HCT116 (cell line): Measurements from ENCODE around the gene DMD. TPM values are rescaled to one million over a fixed set of nuclear protein-coding genes. Genes with fewer than 3 reads are reported as not detected.

Source experiments
- ATAC-seq: fragments of 200-7000 bp; cut with Tn5 transposase; 2 replicates; pipeline ENCODE4 v1.9.1; 2020; ENCODE audit warnings: mild to moderate bottlenecking, moderate library complexity
- BruUV-seq: library from RNA; stranded (reverse); fragments of 400-500 nt; replicated peaks from 2 replicates; lab custom pipeline; 2021; lab: Mats Ljungman, UMichigan
- CTCF ChIA-PET: fragments of 300-600 bp; sonication (Branson Sonifier 250); formaldehyde crosslinking; loops from one replicate; lab custom pipeline; 2021; ENCODE audit warnings: antibody characterized with exemption; lab: Charles Lee
- POLR2A ChIA-PET: fragments of 300-600, 350-600 bp; sonication (Branson Sonifier 250); formaldehyde crosslinking; loops from one replicate; lab custom pipeline; 2021; ENCODE audit warnings: antibody characterized with exemption; lab: Charles Lee
- RAD21 ChIA-PET, 2 experiments: fragments of 300-600 bp; sonication (Branson Sonifier 250); formaldehyde crosslinking; loops; one replicate each; lab custom pipeline; 2023; ENCODE audit warnings: low total read pairs in 2 of 2; ENCODE audit not compliant: uncharacterized antibody in 2 of 2, unreplicated experiment in 2 of 2, low non-redundant PET in 1 of 2; lab: Charles Lee
- DNase-seq: peaks from one replicate; pipeline ENCODE4 v3.0.0-alpha.2; 2010; ENCODE audit warnings: low read depth, low spot score
- H2AFZ ChIP-seq: fragments of 200-600 bp; shearing (Covaris generic), sonication (generic); 2 replicates; pipeline ENCODE4 v1.6.1; 2017; ENCODE audit warnings: low read depth, mixed run types, mixed read lengths, antibody characterized with exemption, low read length; ENCODE audit not compliant: poor library complexity, severe bottlenecking
- H3K27ac ChIP-seq: 2 replicates; pipeline ENCODE4 v1.5.1; 2012; ENCODE audit warnings: low read depth, low read length
- H3K27me3 ChIP-seq: fragments of 200-600 bp; sonication (generic); 2 replicates; pipeline ENCODE4 v1.6.1; 2016; ENCODE audit warnings: mixed run types, low read length, mixed read lengths; ENCODE audit not compliant: insufficient read depth
- H3K36me3 ChIP-seq, 2 experiments: fragments of 200-500 bp in 1 of 2; fragments of 200-600 bp in 1 of 2; sonication (Bioruptor generic) in 1 of 2; sonication (generic) in 1 of 2; 2 replicates each; pipeline versions ENCODE4 v1.5.1 to v1.6.1; 2014 to 2016; ENCODE audit warnings: low read length in 2 of 2, inconsistent platforms in 1 of 2, mixed read lengths in 1 of 2, mixed run types in 1 of 2; ENCODE audit not compliant: insufficient read depth in 2 of 2, control insufficient read depth in 1 of 2
- H3K4me1 ChIP-seq, 2 experiments: fragments of 200-600 bp in 1 of 2; sonication (generic) in 1 of 2; 2 replicates each; pipeline versions ENCODE4 v1.5.1 to v1.6.1; 2012 to 2017; ENCODE audit warnings: low read length in 2 of 2, inconsistent platforms in 1 of 2, mild to moderate bottlenecking in 1 of 2, mixed read lengths in 1 of 2, mixed run types in 1 of 2, moderate library complexity in 1 of 2; ENCODE audit not compliant: insufficient read depth in 2 of 2, control insufficient read depth in 1 of 2
- H3K4me2 ChIP-seq: fragments of 200-600 bp; sonication (generic); 2 replicates; pipeline ENCODE4 v1.6.1; 2017; ENCODE audit warnings: mixed run types, low read length, mixed read lengths
- H3K4me3 ChIP-seq, 2 experiments: fragments of 200-600 bp in 1 of 2; sonication (generic) in 1 of 2; replicated peaks in 1 of 2; 2 replicates each; pipeline ENCODE4 v1.5.1; 2011 to 2016; ENCODE audit warnings: low read length in 2 of 2, control low read depth in 1 of 2, low read depth in 1 of 2, mild to moderate bottlenecking in 1 of 2, mixed read lengths in 1 of 2, mixed run types in 1 of 2
- H3K79me2 ChIP-seq: fragments of 200-600 bp; sonication (generic); 2 replicates; pipeline ENCODE4 v1.6.1; 2017; ENCODE audit warnings: mild to moderate bottlenecking, mixed run types, low read length, moderate library complexity, mixed read lengths; ENCODE audit not compliant: insufficient read depth
- H3K9ac ChIP-seq: fragments of 200-600 bp; sonication (generic); 2 replicates; pipeline ENCODE4 v1.6.1; 2016; ENCODE audit warnings: low read length, mixed read lengths
- H3K9me2 ChIP-seq: fragments of 200-600 bp; sonication (generic), shearing (Covaris generic); 2 replicates; pipeline ENCODE4 v1.6.1; 2017; ENCODE audit warnings: mixed run types, mild to moderate bottlenecking, moderate library complexity; ENCODE audit not compliant: insufficient read depth
- H3K9me3 ChIP-seq, 2 experiments: fragments of 200-500 bp in 1 of 2; fragments of 200-600 bp in 1 of 2; sonication (Bioruptor generic) in 1 of 2; sonication (generic) in 1 of 2; 2 replicates each; pipeline ENCODE4 v1.6.1; 2014 to 2017; ENCODE audit warnings: low read length in 2 of 2, mixed read lengths in 2 of 2, inconsistent platforms in 1 of 2, low read depth in 1 of 2, mild to moderate bottlenecking in 1 of 2, mixed run types in 1 of 2, moderate library complexity in 1 of 2; ENCODE audit not compliant: control insufficient read depth in 1 of 2, insufficient read depth in 1 of 2
- H4K20me1 ChIP-seq: fragments of 200-600 bp; sonication (generic), shearing (Covaris generic); 2 replicates; pipeline ENCODE4 v1.6.1; 2017; ENCODE audit warnings: mixed run types, mild to moderate bottlenecking, moderate library complexity; ENCODE audit not compliant: insufficient read depth
- EGR1 ChIP-seq: IDR thresholded peaks from 2 replicates; pipeline ENCODE4 v1.6.1; 2012; ENCODE audit warnings: low read depth
- EZH2 ChIP-seq: fragments of 200-600 bp; sonication (generic); IDR thresholded peaks from 2 replicates; pipeline ENCODE4 v1.6.1; 2017; ENCODE audit warnings: antibody characterized with exemption, mixed run types
- EZH2phosphoT487 ChIP-seq: fragments of 200-600 bp; IDR thresholded peaks from 2 replicates; pipeline ENCODE4 v1.6.1; 2018; ENCODE audit warnings: antibody characterized with exemption, borderline replicate concordance
- POLR2A ChIP-seq: IDR thresholded peaks from 2 replicates; pipeline ENCODE4 v1.7.0; 2011; ENCODE audit warnings: borderline replicate concordance; ENCODE audit not compliant: insufficient read depth, insufficient read length; ENCODE audit errors: extremely low read depth
- POLR2AphosphoS5 ChIP-seq: IDR thresholded peaks from 2 replicates; pipeline ENCODE4 v1.6.1; 2011; ENCODE audit warnings: mild to moderate bottlenecking, low read depth, low read length, moderate library complexity
- RAD21 ChIP-seq: IDR thresholded peaks from 2 replicates; pipeline ENCODE4 v1.6.1; 2012; ENCODE audit warnings: low read depth, mild to moderate bottlenecking
- REST ChIP-seq: IDR thresholded peaks from 2 replicates; pipeline ENCODE4 v1.6.1; 2012; ENCODE audit warnings: low read depth
- SIN3A ChIP-seq: IDR thresholded peaks from 2 replicates; pipeline ENCODE4 v1.6.1; 2012; ENCODE audit warnings: low read depth
- SP1 ChIP-seq: IDR thresholded peaks from 2 replicates; pipeline ENCODE4 v1.6.1; 2012; ENCODE audit warnings: low read depth
- ZBTB33 ChIP-seq: IDR thresholded peaks from 2 replicates; pipeline ENCODE4 v1.6.1; 2011; ENCODE audit warnings: mild to moderate bottlenecking, low read length, moderate library complexity; ENCODE audit not compliant: insufficient replicate concordance; ENCODE audit errors: extremely low read depth
- ZFX ChIP-seq: fragments of 450-650 bp; IDR thresholded peaks from 2 replicates; pipeline ENCODE4 v1.6.1; 2017
- ZNF274 ChIP-seq: fragments of 200-500 bp; sonication (Bioruptor generic); IDR thresholded peaks from 2 replicates; pipeline ENCODE4 v1.6.1; 2014; ENCODE audit warnings: mild to moderate bottlenecking, low read depth, low read length, inconsistent platforms
- intact Hi-C: fragments of 100-400 bp; cut with micrococcal nuclease; formaldehyde crosslinking; loops from 2 replicates; pipeline ENCODE4 v1.10.0; 2022
- total RNA-seq: library from RNA; stranded (reverse); gene quantifications from one replicate; pipeline ENCODE4 v1.2.1, GENCODE V29; 2021; ENCODE audit not compliant: unreplicated experiment

DMD gene
- total RNA-seq, 1 experiment from 2014 or later, result 0.05 TPM

- TF ChIP-seq EZH2phosphoT487 (no peak), REST (no peak)
Measured at GRCh38 chrX:31836479-31836878, 1374.9 kb downstream of the DMD start (continued).

GRCh38 chrX:31832263-31832662 lies 1379.1 kb downstream of the DMD start:
- no peak for DNase-seq
- Histone ChIP-seq H3K9me2 (no peaks in the 10 kb centered on the region), H3K9me3 (no peaks in the 10 kb centered on the region), H3K27me3 (no peaks in the 10 kb centered on the region), H3K4me2 (no peak overlapping the region), H3K4me1 (no peaks in the 10 kb centered on the region), H3K79me2 (no peaks in the 10 kb centered on the region), H2AFZ (no peak overlapping the region), H3K36me3 (no peaks in the 10 kb centered on the region; a peak in 1 of 4 replicates), H4K20me1 (no peaks in the 10 kb centered on the region), H3K27ac (no peak overlapping the region), H3K4me3 (no peak overlapping the region), H3K9ac (no peak overlapping the region)
- CTCF ChIA-PET, result no interaction called here
- TF ChIP-seq ZNF274 (no peak), POLR2AphosphoS5 (no peak), EGR1 (no peak), POLR2A (no peak), RAD21 (no peak), EZH2 (no peak), SP1 (no peak), ZBTB33 (no peak), SIN3A (no peak), EZH2phosphoT487 (no peak), ZFX (no peak)
- RAD21 ChIA-PET, result no interaction called here
- ATAC-seq, result no peak
- POLR2A ChIA-PET, result no interaction called here
- intact Hi-C loops, result no loop called here
- BruUV-seq, result no TSS peak
